Heart right ventricle (tissue), 16 donors: Measurements from ENCODE around the gene SCP2. TPM values are rescaled to one million over a fixed set of nuclear protein-coding genes. Genes with fewer than 3 reads are reported as not detected.

ENCODE experiments used
- ATAC-seq, 8 donors: fragments of 200-7000 bp; cut with Tn5 transposase; one replicate each; pipeline ENCODE4 v1.9.1; 2020; ENCODE audit warnings: mild to moderate bottlenecking in 8 of 8, moderate library complexity in 8 of 8, moderate number of reproducible peaks in 1 of 8
- DNase-seq, 2 donors: peaks; one replicate each; pipeline ENCODE4 v3.0.0-alpha.2; 2020
- H3K27ac ChIP-seq, 10 donors: fragments of 200-600 bp; sonication (generic) in 2 of 10; one replicate each; pipeline versions ENCODE4 v1.5.0 to v1.8.0; 2020 to 2022; ENCODE audit warnings: mild to moderate bottlenecking in 3 of 10
- H3K27me3 ChIP-seq, 7 donors: fragments of 200-600 bp; one replicate each; pipeline ENCODE4 v1.8.0; 2021 to 2022; ENCODE audit warnings: mild to moderate bottlenecking in 2 of 7
- H3K36me3 ChIP-seq, 9 donors: fragments of 200-600 bp; sonication (generic) in 1 of 9; one replicate each; pipeline versions ENCODE4 v1.5.0 to v1.8.0; 2020 to 2022; ENCODE audit warnings: mild to moderate bottlenecking in 2 of 9
- H3K4me1 ChIP-seq, 9 donors: fragments of 200-600 bp; sonication (generic) in 1 of 9; one replicate each; pipeline versions ENCODE4 v1.5.0 to v1.8.0; 2020 to 2022; ENCODE audit warnings: mild to moderate bottlenecking in 4 of 9
- H3K4me3 ChIP-seq, 10 donors: fragments of 200-600 bp; sonication (generic) in 2 of 10; one replicate each; pipeline versions ENCODE4 v1.5.0 to v1.8.0; 2020 to 2022; ENCODE audit warnings: mild to moderate bottlenecking in 7 of 10, moderate library complexity in 2 of 10
- H3K9me3 ChIP-seq, 11 donors: fragments of 200-600 bp in 10 of 11; sonication (generic) in 2 of 11; one replicate each; pipeline versions ENCODE4 v1.5.0 to v1.8.0; 2013 to 2022; ENCODE audit warnings: mild to moderate bottlenecking in 2 of 11, control low read depth in 1 of 11, moderate library complexity in 1 of 11
- CTCF ChIP-seq, 9 donors: fragments of 200-600 bp; sonication (generic) in 2 of 9; IDR thresholded peaks; one replicate each; pipeline versions ENCODE4 v1.5.0 to v1.8.0; 2021 to 2022; ENCODE audit warnings: antibody characterized with exemption in 9 of 9, mild to moderate bottlenecking in 5 of 9, moderate library complexity in 1 of 9
- WGBS, 2 donors: extraction: QIAGEN DNeasy Blood & Tissue Kit; methylation state at CpG; one replicate each; pipeline ENCODE4 v1.1.7; 2013; ENCODE audit warnings: inconsistent platforms in 1 of 2; 5-methylcytosine and 5-hydroxymethylcytosine counted together
- intact Hi-C, 10 donors: fragments of 100-400 bp; cut with DNase I; formaldehyde crosslinking; loops; one replicate each; pipeline versions ENCODE4 v1.11.1 to v1.14.2; 2022
- polyA plus RNA-seq, 2 donors: library from polyadenylated mRNA; stranded (reverse); fragments of 200-250 nt; gene quantifications; one replicate each; pipeline ENCODE4 v1.2.3, GENCODE V29; 2013
- total RNA-seq, 10 donors: library from RNA; stranded (reverse); fragmentation: NEBNext Ultra II Directional in 3 of 10; extraction: Animal tissue kit (Norgen Biotek cat#: 25700) in 3 of 10; gene quantifications; one replicate each; pipeline versions ENCODE4 v1.2.1 to v1.2.4, GENCODE V29; 2021 to 2023
- donor health status: Arrhythmogenic right ventricular cardiomyopathy.
- donor health status: ischemic (EF 13 %, LVEDD 7.1; RV severe dilation, severe dysfunction).
- donor health status: healthy with polysubstance abuse.
- donor health status: DM: no; HTN: yes; CAD: no.
- donor health status: DM: no; HTN: no; CAD: no.
- donor health status: ischemic (EF 25% LVEDD 6.9; RV normal size, moderate dysfunction).
- donor health status: ischemic (EF 25% LVEDD 5.7; RV mildly dilated, moderate dysfunction).
- donor health status: healthy.
- donor health status: DM: yes; HTN: yes; CAD: no.
- donor health status: Ischemic cardiomyopathy.
- donor health status: ischemic (EF 35%, LVEDD 5.7; RV mildly dilated, moderate dysfunction).
- donor health status: nonischemic (EF 11% LVEDD 7.7; RV severe dilation, severe dysfunction).
- donor health status: DM: yes; HTN: yes; CAD: no.
- donor health status: PGD.
- donor health status: ischemic (EF 29% LVEDD 5.4; RV normal size, mild dysfunction).
- donor health status: nonischemic (EF 23%, LVEDD 6.1; RV moderate dilation, normal function).

Gene SCP2
- total and polyA plus RNA-seq, 12 donors, result 82.3 to 149 (median 126) TPM

- WGBS, 2 donors, result 90 to 92% methylated on average over 13 of the region's 13 CpGs
- intact Hi-C loops, result loop anchor here in 2 of 10 donors (10.0 kb wide), 1 partner anchor 280 kb away; no protein-coding TSS in a partner anchor
- Histone ChIP-seq H3K9me3 (no peaks in the 10 kb centered on the region), H3K27ac (peak overlapping the region in 8 of 10 donors; percentile 26 to 90 (median 84)), H3K27me3 (no peaks in the 10 kb centered on the region), H3K4me1 (peaks cover 5 to 29% (median 18%) of the 10 kb centered on the region in 9 donors), H3K36me3 (peaks cover 0 to 21% (median 0%) of the 10 kb centered on the region in 9 donors), H3K4me3 (no peak overlapping the region)
- ATAC-seq (peak in 3 of 8 donors; percentile 3 to 8 (median 5)), DNase-seq (no peak)
- TF ChIP-seq CTCF (IDR thresholded peaks at IDR 0.05), result no peak
These were observed 22.7 kb upstream of the SCP2 start for GRCh38 chr1:52904208-52904926.

GRCh38 chr1:52904927-52905698 is 22.0 kb upstream of the SCP2 start:
- peaks cover 0 to 25% (median 0%) of the 10 kb centered on the region in 9 donors for H3K36me3 ChIP-seq
- 42 to 52% methylated on average over 20 of the region's 20 CpGs for WGBS, 2 donors
- H3K27me3 ChIP-seq, result no peaks in the 10 kb centered on the region
- H3K27ac ChIP-seq, result peak overlapping the region; percentile 26 to 90 (median 80)
- H3K9me3 ChIP-seq, result no peaks in the 10 kb centered on the region
- no peak overlapping the region for H3K4me3 ChIP-seq
- peak in 7 of 9 donors; percentile 30 to 50 (median 35) for TF ChIP-seq CTCF (IDR thresholded peaks at IDR 0.05)
- DNase-seq, result peak in 1 of 2 donors; percentile 49
- peak; percentile 80 to 97 (median 94) for ATAC-seq
- peaks cover 5 to 29% (median 18%) of the 10 kb centered on the region in 9 donors for H3K4me1 ChIP-seq
- intact Hi-C loops, result loop anchor here in 2 of 10 donors (10.0 kb wide), 1 partner anchor 280 kb away; no protein-coding TSS in a partner anchor

GRCh38 chr1:52906135-52906603 is 20.9 kb upstream of the SCP2 start:
- ATAC-seq (peak in 7 of 8 donors; percentile 39 to 80 (median 63)), DNase-seq (no peak)
- Histone ChIP-seq H3K4me3 (no peak overlapping the region), H3K4me1 (peaks cover 5 to 29% (median 18%) of the 10 kb centered on the region in 9 donors), H3K36me3 (peaks cover 0 to 20% (median 0%) of the 10 kb centered on the region in 9 donors), H3K9me3 (no peaks in the 10 kb centered on the region), H3K27me3 (no peaks in the 10 kb centered on the region), H3K27ac (peak overlapping the region in 9 of 10 donors; percentile 26 to 90 (median 82))
- WGBS, 2 donors, result 75 to 80% methylated on average over 6 of the region's 6 CpGs
- no peak for TF ChIP-seq CTCF (IDR thresholded peaks at IDR 0.05)
- intact Hi-C loops, result loop anchor here in 2 of 10 donors (10.0 kb wide), 1 partner anchor 279 kb away; no protein-coding TSS in a partner anchor
